ENCODE data around the gene MT1G.

The MT1G gene

DNA sequence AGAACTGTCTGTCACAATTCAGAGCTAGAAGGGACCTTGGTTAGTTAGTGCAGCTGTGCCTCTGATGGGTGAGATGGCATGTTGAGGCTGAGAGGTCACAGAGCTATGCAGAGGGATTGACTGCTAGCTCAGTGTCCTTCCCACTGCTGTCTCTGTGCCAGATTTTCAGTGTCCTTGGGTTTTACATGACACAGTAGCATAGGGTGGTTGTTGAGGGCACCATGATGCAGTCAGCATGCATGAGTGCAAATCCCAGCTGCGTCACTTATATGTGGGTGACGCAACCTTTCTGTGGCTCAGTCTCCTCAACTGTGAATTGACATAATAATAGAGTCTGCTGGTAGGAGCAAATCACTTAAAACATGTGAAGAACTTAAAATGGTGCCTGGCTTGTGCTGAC, 26.7 kb downstream of the MT1G start:
- no peak for DNase-seq (ENCODE audit: low read depth)
- no peak overlapping the region for H3K4me3 ChIP-seq (ENCODE audit: control insufficient read depth, low read depth, low read length)
- TF ChIP-seq, protein P1, sequence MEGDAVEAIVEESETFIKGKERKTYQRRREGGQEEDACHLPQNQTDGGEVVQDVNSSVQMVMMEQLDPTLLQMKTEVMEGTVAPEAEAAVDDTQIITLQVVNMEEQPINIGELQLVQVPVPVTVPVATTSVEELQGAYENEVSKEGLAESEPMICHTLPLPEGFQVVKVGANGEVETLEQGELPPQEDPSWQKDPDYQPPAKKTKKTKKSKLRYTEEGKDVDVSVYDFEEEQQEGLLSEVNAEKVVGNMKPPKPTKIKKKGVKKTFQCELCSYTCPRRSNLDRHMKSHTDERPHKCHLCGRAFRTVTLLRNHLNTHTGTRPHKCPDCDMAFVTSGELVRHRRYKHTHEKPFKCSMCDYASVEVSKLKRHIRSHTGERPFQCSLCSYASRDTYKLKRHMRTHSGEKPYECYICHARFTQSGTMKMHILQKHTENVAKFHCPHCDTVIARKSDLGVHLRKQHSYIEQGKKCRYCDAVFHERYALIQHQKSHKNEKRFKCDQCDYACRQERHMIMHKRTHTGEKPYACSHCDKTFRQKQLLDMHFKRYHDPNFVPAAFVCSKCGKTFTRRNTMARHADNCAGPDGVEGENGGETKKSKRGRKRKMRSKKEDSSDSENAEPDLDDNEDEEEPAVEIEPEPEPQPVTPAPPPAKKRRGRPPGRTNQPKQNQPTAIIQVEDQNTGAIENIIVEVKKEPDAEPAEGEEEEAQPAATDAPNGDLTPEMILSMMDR (conservative IDR thresholded peaks at IDR 0.05; ENCODE audit: control insufficient read depth, insufficient read depth, low read depth, low read length) = no peak

- H3K4me3 ChIP-seq (ENCODE audit: control insufficient read depth, low read depth, low read length) = no peak overlapping the region
- no peak for DNase-seq (ENCODE audit: low read depth)
- TF ChIP-seq, protein P1 (conservative IDR thresholded peaks at IDR 0.05; ENCODE audit: control insufficient read depth, insufficient read depth, low read depth, low read length) = no peak
Measured at GRCh38 chr16:56640076-56640475, 27.8 kb downstream of the MT1G start.

- DNase-seq (ENCODE audit: low read depth) = no peak
- no peak overlapping the region for H3K4me3 ChIP-seq (ENCODE audit: control insufficient read depth, low read depth, low read length)
- TF ChIP-seq, protein P1 (conservative IDR thresholded peaks at IDR 0.05; ENCODE audit: control insufficient read depth, insufficient read depth, low read depth, low read length) = no peak
Measured at GRCh38 chr16:56639045-56639444, 28.8 kb downstream of the MT1G start.

GRCh38 chr16:56637814-56638750, 29.8 kb downstream of the MT1G start, which contains the start of gene MT1A:
Gene MT1A, plus strand, starts transcription at chr16:56638666. Its CDS starts 73 bp downstream, at chr16:56638739.
- peak; percentile 65 for DNase-seq (ENCODE audit: low read depth)

DNA sequence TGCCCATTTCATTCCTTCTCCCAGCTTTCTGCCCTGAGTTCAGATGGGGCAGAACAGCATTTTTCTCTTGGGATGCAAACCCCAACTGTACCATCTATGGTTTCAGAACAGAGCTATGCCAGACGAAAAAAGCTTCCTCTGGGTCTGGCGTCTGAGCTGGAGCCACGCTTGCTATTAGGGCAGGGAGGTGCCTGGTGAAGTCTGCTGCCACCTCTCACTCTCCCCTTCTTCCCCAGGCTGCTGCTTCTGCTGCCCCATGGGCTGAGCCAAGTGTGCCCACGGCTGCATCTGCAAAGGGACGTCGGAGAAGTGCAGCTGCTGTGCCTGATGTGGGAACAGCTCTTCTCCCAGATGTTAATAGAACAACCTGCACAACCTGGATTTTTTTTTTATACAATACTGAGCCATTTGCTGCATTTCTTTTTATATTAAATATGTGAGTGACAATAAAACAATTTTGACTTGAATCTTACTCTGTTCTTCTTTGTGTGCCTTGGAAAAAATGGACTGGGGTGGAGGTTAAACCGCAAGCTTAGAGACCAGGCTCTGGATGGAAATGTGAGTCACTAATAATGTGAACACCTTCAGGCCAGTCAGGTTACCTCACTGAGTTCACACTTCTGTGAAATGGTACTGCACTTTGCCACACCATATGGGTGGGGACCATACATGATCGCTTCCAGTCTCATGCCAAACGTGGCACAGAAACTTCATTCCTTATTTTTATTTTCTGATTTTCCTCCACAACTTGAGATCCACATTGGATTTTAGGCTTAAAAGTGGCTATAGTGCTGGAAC, 31.1 kb downstream of the MT1G start:
- H3K4me3 ChIP-seq (ENCODE audit: control insufficient read depth, low read depth, low read length) = no peak overlapping the region
- TF ChIP-seq, protein P1 (conservative IDR thresholded peaks at IDR 0.05; ENCODE audit: control insufficient read depth, insufficient read depth, low read depth, low read length) = no peak

More at GRCh38 chr16:56637814-56638750, 29.8 kb downstream of the MT1G start, which contains the start of gene MT1A:
- H3K4me3 ChIP-seq (ENCODE audit: control insufficient read depth, low read depth, low read length) = peak within 1 kb of the TSS; percentile 56
- TF ChIP-seq, protein P1 (conservative IDR thresholded peaks at IDR 0.05; ENCODE audit: control insufficient read depth, insufficient read depth, low read depth, low read length) = no peak

GRCh38 chr16:56635441-56635967, 32.4 kb downstream of the MT1G start:
- TF ChIP-seq, protein P1 (conservative IDR thresholded peaks at IDR 0.05; ENCODE audit: control insufficient read depth, insufficient read depth, low read depth, low read length) = no peak
- H3K4me3 ChIP-seq (ENCODE audit: control insufficient read depth, low read depth, low read length) = no peak overlapping the region
- DNase-seq (ENCODE audit: low read depth) = no peak

More for the DNA sequence above, 31.1 kb downstream of the MT1G start:
- no peak for DNase-seq (ENCODE audit: low read depth)
